GM18870 (cell line): ENCODE measurements around the gene GPR183.

Experiments used
- ATAC-seq: cut with Tn5 transposase; IDR thresholded peaks from one replicate; pipeline ENCODE4 v1.9.1; 2021; ENCODE audit warnings: moderate library complexity; ENCODE audit not compliant: unreplicated experiment

The GPR183 gene, protein sequence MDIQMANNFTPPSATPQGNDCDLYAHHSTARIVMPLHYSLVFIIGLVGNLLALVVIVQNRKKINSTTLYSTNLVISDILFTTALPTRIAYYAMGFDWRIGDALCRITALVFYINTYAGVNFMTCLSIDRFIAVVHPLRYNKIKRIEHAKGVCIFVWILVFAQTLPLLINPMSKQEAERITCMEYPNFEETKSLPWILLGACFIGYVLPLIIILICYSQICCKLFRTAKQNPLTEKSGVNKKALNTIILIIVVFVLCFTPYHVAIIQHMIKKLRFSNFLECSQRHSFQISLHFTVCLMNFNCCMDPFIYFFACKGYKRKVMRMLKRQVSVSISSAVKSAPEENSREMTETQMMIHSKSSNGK

DNA sequence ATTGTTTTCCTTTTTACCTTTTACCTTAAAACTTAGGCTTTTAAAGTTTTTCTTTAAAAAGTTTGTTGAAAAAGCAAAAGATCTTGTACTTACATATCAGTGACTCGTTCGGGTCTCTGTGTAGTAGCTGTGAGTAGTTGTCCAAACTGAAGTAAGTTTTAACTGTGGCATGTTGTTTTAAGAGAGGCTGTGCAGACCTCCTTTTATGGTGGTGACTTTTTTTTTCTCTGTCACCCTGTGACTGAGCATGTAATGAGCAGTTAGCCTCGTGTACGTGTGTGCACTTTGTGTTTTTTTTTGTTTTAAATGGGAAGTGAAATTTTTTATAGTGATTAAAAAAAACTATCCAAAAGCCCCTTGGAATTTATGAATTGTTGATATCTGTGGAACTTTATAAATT, at the start of gene GPR183:
Gene GPR183, minus strand, starts transcription at position 153 of the 400 bp plus-strand sequence. CDS start 11,254 bp downstream, outside the sequence.
- ATAC-seq = peak; percentile 58

DNA sequence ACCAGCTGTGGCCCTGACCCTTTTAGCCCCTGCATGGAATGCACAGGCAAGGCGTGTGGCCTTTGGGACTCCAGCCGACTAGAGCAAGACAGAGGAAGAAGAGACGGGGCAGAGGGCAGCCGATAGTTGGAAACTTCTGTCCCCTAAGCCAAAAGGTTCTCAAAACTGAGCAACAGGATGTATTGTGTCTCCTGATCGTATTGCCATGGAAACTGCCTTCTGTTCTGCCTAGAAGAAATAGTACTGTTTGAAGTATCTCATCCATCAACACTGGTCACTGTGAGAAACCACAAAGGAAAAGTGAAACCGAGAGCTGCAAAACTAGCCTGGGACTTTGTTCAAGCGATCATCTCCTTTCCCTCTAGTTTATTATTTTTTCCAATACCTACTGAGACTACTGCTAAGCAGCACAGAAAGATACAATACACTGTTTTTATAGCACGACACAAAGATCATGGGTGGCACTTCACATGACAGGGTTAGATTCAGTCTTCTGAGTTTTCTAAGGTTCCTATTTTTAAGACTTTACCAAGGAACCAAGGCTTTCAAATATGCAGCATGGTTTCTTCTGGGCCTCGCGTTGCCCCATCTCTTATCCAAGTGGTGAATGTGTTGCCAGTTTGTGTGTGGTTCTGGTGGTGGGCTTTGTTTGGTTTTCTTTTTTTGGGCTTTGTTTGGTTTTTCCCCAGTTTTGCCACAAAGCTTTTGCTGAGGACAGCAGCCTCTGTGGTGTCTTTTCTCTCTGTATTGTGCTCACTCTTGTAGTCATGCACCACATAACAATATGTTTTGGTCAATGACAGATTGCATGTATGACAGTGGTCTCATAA, 49.3 kb upstream of the GPR183 start:
- ATAC-seq = peak; percentile 70

DNA sequence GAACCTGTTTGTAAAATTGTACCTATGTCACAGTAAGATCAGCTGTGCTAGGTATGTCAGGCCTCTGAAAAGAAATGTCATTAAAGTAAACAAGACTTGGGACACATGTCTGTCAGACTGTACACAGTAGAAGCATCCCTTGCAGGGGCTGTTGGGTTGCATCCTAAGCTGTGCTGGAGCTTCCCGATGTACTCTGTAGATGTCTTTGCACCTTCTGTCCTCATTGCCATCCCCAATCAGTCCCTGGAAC, 48.7 kb upstream of the GPR183 start:
- ATAC-seq = no peak

DNA sequence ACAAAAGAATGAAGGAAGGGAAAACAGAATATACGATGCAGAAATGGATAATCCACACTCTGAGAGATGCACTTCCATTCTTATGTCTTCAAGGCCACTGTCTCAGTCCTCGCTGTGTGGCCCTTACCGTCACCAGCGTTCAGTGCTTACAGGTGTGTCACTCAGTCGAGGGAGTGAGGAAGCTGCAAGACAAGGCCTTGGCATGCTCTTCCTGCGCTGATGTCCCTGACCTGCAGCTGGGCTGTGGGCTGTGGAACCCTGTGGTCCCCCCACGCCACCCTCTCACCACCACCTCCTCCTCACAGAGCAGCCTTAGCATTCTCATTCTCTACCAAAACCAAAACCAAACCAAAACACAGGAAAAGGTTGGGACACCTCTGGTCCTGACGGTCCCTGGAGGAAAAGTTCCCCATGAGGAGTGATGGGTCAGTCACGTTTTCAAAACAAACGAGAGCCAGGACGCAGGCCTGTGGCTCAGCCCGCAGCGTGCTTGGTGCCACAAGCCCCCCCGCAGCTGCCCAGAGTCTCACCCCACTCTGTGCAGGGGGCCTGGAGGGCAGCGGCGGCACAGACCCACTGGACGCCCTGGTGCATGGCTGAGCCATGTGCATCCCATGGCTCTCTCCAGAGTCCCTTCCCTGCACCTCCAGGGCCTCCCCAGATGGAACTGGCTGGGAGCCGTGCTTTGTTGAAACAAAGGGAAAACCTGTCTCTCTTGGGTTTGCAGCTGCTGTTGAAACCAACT, 48.2 kb upstream of the GPR183 start:
- ATAC-seq = no peak

DNA sequence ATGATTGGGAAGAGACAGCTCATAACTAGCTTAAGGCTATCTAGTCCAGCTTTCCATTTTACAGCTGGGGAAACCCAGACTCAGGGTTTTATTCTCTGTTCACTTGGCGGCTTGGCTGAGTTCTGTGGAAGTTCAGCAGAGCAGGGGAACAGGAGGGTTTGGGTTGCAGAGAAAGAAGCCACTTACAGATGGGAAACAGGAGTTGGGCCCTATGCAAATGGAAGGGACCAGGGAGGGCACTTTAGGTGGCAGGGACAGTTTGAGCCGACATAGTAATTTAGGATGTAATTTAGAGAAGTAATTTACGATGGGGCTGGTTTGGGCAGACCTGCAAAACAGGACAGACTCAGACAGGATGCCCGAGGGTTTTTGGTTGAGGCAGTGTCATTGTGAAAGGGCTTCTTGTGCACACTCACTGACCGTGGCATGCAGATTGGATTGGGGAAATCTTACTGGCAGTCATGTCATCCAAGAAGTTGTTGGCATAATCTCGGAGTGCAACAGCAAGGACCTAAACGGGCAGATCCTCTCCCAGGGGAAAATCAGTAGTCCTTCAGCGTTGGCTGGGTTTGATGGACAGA, 47.3 kb upstream of the GPR183 start:
- ATAC-seq = peak; percentile 32

DNA sequence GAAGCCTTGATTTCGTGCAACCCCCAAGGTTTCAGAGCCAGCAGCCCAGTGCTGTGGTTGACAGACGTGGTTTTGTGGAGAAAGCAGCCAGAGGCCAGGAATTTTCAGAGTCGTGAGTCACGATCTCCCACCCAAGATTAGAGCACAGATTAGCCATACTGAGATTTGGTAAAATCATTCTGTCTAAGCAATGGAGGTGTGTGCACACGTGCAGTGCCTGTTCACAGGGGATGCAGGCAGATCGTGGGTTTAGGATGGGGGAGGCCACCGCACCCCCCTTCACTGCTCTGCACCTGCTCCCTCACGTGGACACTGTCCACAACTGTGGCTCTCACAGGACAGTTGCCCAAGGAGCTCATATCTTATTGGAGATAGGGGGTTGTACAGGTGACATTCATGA, 46.6 kb upstream of the GPR183 start:
- ATAC-seq = no peak

DNA sequence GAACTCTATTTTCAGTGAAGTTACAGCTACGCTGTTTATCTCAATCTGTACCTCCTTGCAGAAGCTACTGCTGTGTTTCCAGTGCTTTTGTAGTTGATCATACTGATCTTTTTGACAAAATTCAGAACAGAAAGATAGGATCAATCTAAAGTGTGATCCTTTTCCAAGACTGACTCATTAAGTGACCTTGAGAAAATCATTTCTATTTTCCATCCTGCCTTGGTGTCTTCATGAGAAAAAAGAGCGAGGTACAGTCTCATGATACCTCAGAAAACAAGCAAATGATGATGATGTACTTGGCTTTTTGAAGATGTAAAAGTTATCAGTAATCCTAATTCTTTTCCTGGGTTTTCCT, 46.0 kb upstream of the GPR183 start:
- no peak for ATAC-seq

DNA sequence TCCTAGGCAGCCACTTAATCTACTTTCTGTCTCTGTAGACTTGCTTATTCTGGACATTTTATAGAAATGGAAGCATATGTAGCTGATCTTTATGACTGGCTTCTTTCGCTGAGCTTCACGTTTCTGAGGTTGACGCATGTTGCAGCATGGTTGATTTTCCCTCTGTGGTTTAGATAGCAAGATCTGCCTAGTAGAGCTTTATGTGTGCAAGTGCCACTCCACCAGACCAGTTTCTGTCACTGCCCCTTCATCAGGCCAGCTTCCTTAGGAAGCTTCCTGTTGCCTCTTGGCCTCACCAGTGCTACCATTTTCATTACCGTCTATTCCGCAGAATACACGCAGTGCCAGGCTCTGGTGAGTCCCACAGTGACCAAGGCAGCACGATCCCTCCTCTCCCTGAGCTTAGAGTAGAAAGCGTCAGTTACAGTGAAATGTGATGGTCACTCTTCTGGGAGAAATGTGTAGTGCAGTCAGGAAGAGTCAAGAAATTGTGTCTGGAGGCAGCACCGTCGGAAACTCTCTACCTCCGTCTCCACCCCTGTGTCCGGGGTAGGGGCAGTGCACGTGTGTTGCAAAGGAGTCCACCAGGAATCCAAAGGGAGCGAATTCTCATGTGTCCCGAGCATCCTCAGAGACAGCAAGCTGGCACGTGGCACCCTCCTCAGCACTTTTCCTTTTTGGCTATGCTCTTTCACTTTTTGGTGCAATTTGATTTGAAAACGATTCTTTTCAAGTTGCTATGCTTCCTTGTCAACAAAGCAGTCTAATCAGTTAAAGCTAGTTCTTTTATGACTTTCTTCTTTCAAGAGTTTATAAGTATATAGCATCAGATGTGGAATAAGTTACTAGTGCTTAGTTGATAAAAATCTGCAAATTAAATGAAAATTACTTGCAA, 45.4 kb upstream of the GPR183 start:
- ATAC-seq = no peak

DNA sequence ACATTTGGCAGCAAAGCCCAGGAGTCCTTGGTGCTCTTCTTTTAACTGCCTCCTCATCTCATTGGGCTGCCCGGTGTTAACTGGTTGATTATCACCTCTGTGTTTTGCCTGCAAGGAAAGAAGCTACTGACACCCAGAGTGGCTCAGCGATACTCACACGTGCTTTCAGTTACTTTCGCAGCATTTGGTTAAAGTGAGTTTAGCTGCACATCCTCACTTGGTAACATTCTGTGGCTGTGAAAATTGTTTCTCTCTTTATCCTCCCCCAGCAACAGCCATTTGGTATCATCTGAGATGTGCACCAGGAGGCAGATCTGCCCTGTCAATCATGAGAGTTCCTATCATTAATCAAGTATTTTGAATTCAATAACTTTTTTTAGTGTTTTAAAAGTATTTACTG, 44.6 kb upstream of the GPR183 start:
- no peak for ATAC-seq

GRCh38 chr13:99350191-99350590, 43.0 kb upstream of the GPR183 start:
- no peak for ATAC-seq

- ATAC-seq = peak; percentile 78
These were observed 40.8 kb upstream of the GPR183 start for GRCh38 chr13:99347911-99348451.

DNA sequence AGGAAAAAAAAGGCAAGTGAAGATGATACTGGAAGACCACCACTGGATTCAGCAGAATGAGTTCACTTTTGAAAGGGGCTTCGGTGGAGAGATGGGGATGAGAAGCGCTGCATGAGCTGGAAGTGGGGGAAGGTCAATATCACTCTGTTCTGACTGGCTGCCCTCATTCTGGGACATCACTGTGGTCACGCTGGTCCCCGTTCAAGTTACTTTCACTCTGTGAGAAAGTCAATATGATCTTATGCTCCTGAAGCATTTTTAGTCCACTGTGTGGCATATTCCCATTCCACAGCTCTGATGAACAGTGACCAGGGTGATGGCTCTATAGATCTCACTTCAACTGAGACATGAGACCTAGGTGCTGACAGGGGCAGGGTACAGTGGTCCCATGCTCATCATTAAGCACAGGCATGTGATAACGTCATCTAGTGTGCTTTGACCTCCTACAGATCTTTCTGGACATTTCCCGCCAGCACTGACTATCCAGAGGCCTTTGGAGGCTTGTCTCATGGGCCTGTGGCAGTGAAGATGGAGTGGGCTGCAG, 40.2 kb upstream of the GPR183 start:
- peak; percentile 27 for ATAC-seq

DNA sequence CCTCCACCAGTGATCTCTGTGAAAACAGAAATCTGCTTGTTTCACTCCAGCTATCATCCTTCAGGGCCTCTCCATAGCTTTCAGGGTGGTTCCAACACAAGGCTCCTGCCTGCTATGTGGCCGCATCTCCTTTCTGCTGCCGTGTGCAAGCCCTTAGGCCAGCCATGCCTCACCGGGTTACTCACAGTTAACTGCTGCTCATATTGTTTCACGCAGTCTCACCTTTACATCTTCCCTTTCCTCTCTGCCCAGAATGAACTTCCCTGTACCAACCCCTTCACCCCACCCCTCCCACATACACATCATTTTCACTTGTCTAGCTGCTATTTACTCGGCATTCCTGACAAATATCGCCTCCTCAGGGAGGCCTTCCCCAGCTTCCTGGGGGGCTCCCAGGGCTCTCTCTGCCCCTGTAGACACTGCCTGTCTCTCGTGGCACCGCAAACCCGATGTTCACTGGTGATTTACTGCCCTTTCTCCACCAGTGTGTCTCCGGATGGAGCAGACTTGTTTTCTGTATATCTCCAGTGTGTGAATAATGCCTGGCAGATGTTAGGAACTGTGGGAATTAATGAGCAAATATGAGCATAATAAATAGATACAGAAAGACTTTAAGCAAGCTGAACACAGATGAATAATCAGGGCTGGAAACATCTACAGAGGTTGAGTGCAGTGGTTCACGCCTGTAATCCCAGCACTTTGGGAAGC, 39.3 kb upstream of the GPR183 start:
- no peak for ATAC-seq

DNA sequence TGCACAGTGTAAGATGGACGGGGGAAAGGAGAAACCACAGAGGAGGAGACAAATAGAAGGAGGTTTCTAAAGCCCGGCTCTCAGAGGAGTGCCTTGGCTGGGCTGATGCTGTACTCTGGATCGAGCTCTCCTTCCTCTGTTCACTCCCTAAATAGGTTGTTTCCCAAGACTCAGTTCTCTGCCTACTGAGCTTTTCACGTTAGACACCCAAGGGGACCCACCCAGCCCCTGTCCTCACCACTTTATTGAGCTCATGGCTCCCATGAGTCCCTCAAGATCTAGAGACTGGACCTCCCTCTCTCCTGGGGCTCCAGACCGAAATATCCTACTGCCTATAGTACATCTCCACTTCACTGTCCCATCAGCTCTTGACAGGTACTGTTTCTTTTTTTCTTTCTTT, 38.1 kb upstream of the GPR183 start:
- ATAC-seq = no peak

- ATAC-seq = no peak
These were observed 37.5 kb upstream of the GPR183 start for GRCh38 chr13:99344610-99345208.

- no peak for ATAC-seq
These were observed 35.6 kb upstream of the GPR183 start for GRCh38 chr13:99342723-99343315.

DNA sequence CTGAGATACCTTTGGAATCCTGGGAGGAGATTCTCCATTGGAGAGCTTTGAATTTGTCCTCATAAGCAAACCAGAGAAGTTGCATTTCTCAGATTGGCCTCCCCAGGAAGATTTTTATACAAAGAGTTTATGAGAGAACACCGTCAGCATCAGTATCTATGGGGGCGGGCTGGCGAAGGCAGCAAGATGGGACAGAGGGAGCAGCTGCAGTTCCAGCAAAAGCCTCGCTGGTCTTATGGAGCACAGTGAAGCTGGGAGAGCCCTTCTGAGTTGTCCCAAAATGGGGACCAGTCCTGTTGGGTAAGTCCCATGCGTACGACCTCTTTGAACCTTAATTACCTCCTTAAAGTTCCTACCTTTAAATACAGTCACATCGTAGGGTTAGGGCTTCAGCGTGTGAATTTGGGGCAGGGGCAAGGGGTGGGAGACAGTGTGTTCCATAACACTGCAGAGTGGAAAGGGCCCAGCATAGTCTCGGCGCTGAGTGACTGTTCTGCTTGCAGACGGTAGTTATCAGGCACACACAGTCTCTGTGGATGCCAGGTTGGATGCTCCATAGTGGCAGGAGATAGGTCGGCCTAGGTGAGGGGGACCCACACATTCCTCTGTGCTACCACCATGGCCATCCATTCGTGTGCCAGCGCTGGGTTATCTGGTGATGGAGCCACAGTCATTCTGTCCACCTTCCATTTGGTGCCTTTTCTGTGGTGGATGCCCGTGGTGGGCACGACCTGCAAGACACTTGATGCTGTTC, 34.9 kb upstream of the GPR183 start:
- ATAC-seq = no peak

DNA sequence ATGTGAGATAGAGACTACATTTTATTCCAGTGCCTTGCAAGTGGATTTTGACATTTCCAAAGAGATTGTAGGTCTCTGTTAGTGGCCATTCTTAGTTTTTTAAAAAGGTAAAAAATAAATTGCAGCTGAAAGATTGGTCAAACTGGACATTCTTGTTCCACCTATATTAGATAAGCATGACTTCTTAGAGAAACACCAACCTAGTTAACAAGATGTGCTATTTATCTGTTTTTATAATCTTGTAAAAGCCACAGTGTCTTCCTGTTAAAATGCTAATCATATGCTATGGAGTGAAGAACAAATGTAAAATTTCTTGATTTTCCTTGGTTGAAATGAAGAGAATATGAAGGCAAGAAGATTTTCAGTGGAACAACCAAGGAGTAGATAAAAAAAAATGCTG, 33.4 kb upstream of the GPR183 start:
- no peak for ATAC-seq
